Middle frontal gyrus (tissue), 1 donor: ENCODE measurements around the gene CCDC102A.

Experiments
- DNase-seq: peaks from one replicate; pipeline ENCODE4 v3.0.0-alpha.2; 2015; ENCODE audit warnings: low spot score; ENCODE audit errors: extremely low spot score

The CCDC102A gene

DNA sequence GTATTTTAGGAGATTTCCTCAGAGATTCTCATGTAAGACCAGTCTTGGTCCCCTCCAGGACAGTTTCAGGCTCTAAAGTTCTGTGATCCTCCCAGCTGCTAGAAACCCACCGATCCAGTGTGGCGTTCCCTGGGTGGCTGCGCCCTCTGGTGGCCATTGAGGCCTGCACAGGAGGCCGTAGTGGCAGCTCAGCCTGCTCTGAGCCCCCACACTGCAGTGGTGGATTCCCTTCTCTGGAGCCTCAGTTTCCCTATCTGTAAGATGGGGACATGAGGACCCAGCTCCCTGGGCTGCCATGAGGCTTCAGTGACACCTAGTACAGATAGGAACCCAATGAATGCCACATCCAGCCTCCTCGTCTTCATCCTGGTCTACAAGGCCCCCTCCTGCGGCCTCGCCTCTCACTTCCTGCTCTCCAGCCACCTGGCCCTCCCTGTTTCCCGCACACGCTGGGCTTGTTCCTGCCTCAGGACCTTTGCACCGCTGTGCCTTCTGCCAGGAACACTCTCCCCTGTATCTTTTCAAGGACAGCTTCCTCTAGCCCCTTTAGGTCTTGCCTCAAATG, 16.5 kb downstream of the CCDC102A start:
- peak; percentile 74 for DNase-seq

DNA sequence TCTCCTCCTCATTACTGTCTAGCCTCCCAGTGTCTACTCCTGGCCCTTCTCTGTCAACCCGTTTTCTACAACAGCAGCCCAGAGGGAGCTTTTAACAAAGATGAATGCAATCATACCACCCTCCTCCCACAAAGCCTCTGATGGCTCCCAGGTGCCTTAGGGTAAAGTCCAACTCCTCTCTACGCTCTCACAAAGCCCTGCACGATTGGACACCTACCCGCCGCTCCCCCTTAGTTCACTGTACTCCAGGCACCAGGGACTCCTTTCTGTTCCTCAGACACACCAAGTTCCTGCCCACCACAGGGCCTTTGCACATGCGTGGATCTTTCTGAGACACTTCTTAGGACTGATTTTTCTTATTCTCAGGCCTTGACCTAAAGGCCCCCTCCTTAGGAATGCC, 17.4 kb downstream of the CCDC102A start:
- no peak for DNase-seq

DNA sequence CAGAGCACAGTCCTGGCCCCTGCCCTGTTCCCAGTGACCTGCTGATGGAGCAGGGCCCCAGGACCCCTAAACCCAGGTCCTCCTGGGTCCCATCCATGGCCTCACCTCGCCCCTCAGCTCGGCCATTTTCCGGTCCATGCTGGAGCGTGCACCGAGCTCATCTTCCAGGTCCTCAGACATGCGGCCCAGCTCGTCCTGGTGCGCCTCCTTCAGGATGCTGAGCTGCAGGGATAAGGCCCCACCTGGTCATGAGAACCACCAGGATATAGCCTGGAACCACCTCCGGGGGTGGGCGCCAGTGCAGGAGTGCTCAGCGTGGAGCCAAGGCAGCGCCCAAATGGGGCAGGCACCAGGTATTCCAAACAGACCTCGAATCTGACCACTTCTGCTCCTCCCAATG, 17.9 kb downstream of the CCDC102A start:
- DNase-seq, result no peak

DNA sequence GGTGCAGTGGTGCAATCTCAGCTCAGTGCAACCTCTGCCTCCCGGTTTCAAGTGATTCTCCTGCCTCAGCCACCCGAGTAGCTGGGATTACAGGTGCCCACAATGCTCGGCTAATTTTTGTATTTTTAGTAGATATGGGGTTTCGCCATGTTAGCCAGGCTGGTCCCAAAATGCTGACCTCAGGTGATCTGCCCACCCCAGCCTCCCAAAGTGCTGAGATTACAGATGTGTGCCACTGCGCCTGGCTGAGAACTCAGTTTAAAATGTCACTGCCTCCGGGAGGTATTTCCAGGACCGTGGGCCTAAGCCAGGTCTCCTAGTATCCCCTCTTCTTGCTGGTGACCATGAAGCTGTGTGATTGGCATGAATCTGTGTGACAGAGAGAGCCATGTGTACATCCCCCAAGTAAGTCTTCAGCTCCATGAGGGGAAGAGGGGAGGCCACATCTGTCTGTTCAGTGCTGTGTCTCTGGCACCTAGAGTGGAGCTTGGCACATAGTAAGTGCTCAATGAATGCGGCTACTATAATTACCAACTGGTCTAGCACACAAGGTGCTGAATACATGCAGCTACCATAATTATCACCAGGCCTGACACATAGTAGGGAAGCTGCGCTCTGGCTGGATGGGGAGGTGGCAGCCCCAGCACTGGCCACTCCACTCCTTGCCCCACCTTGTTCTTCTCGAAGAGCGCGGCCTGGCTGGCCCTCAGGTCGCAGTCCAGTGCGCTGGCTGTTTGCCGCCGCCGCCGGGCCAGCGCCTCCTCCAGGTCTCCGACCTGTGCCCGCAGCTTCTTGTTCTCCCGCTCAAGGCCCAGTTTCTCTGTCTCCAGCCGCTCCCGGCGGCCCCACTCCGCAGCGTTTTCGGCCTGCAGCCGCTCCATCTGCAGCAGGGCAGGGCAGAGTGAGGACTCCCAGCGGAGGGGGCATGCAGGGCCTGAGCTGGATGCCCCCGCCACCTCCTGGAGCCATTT, 18.7 kb downstream of the CCDC102A start:
- no peak for DNase-seq

DNA sequence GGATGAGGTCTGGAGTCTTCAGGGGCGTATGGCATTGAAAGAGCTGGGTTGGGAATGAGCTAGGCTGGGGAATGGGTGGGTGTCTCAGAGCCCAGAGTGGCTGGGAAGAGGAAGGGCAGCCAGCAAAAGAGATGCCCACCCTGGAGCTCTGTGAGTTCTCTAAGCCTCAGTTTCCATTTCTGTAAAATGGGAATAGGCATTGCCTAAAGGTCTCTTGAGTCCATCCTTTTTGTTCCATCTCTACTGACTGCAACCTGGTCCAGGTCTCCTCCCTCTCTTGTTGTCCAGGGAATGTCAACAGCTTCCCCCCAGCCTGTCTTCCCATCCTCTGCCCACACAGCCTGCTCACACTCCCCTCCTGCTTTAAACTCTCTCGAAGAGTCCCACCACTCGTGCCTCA, 19.6 kb downstream of the CCDC102A start:
- DNase-seq, result no peak

DNA sequence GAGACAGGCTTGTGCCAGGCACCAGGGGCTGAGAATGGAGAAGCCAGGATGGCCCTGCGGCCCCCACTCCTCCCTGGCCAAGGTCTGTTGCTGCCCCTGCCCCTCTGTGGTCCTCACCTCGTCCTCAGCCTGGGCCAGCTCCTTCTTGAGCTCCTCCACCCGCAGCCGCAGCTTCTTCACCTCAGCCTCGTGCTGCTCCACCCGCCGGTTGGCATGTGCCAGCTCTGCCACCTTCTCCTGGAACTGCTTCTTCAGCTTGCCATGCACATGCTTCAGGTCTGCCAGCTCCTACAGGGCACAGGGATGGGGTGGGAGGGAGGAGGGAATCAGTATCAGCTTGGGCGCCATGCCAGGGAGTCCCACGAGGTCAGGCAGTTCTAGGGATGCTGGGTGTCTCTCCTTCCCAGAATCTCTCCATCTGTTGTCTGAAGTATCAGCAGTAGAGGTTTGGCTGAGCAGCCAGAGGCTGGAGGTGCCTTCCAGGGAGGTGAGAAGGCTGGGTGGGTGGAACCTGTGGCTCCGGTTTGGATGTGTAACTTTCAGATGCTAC, 20.1 kb downstream of the CCDC102A start:
- no peak for DNase-seq

DNA sequence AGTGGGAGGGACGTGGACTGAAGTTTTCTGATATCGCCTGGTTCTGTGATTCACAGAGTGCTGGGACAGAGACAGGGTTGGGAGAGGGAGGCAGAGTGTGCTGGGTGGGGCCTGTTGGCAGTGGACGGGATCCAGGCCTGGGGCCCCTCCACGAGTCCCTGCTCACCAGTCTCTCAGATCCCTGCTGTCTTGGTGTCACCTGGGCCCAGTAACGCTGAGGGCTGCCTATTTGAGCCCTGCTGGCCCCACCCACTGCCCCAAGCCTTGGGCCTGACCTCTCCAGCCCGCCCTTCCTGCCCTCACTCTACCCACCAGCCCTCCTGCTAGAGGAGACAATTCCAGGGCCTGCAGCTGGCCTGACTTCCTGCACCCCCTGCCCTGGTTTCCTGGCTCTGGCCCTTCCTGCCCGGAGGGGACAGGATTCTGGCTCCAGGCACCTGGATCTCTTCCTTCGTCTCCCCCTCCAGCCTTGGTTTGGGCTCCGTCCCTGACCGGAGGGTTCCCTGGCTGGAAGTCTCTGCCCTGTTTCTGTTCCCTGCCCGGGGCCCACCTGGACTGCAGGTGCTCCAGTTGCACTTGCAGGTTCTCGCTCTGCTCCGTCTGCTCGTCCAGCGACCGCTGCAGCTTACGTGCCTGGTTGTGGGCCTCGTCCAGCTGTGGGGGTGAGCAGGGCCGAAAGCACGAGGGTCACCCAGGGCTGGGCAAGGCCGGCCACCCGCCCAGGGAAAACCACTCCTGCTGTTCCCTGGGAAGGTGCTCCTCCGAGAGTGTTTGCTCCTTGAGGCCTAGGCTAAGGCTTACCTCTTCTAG, 21.4 kb downstream of the CCDC102A start:
- DNase-seq, result no peak

DNA sequence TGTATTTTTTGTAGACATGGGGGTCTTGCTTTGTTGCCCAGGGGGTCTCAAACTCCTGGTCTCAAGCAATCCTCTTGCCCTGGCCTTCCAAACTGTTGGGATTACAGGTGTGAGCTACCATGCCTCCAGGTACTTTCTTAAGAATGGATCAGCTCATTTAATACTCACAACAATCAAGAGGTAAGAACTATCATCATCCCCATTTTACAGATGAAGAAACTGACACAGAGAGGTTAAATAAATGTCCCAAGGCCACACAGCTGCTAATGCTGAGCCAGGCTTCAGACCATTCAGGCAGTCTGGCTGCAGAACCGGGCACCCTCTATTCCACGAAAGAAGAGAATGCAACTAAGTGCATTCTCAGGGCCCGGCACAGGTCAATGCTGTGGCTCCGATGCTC, 22.0 kb downstream of the CCDC102A start:
- DNase-seq, result no peak

DNA sequence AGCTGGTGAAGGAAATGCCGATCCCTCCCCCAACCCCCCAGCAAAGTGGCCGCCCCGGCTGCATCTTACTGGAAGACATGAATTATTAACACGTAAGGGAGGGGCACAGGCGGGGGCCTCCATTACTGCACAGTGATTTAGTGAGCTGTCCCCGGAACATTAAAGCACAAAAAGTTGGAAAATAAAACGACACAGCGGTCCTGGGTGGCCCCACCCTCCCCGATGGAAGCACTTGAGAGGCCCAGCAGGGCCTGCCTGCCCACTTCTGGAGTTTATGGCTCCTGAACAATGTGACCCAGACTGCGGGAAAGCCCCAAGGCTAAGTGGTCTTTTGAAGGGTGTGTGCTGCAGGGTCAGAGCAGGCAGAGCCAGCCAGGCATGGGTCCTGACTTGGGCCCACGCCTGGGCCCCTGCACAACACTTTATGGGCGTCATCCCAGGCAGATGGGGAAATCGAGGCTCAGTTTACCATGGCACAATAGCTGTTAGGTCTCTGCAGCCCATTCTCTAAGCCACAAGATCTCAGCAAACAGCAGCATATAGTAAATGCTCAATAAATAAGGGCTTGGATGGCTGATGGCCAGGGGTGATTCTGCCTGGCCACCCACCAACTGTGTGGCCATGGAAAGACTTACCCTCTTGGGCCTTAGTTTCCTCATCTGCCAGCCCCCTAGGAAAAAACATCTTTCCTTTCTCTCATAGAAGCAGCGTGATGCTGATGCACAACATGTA, 22.8 kb downstream of the CCDC102A start:
- DNase-seq, result no peak

DNA sequence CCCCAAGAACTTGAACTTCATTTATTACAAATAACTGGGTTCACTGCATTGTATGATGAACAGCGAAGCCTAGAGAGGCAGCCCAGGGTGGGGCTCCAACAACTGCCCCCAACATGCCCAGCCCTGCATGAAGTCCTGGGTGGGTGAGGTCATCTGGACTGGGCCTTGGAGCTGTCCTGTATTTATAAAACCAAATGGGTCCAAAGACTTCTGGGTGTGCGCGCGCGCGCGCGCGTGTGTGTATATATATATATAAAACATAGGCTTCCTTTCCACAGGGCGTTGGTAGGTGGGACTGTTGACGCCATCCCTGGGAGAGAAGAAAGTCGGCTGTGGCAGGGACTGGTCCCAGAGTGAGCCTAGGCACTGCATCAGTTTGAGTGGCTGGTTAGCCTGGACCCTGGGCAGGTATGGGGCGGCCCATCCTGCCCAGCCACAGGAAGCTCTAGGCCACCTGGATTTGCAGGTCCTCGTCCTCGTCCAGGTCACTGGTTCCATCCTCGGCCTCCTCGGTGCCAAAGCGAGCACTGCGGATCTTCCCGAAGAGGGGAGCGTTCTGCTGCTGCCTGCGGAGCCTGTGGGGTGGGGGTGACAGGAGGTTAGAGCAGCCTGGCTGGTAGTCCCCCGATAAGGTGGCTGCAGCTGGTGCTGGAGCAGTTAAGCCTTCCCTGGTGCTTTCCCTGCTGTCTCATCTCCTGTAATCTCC, 23.9 kb downstream of the CCDC102A start:
- DNase-seq, result no peak

DNA sequence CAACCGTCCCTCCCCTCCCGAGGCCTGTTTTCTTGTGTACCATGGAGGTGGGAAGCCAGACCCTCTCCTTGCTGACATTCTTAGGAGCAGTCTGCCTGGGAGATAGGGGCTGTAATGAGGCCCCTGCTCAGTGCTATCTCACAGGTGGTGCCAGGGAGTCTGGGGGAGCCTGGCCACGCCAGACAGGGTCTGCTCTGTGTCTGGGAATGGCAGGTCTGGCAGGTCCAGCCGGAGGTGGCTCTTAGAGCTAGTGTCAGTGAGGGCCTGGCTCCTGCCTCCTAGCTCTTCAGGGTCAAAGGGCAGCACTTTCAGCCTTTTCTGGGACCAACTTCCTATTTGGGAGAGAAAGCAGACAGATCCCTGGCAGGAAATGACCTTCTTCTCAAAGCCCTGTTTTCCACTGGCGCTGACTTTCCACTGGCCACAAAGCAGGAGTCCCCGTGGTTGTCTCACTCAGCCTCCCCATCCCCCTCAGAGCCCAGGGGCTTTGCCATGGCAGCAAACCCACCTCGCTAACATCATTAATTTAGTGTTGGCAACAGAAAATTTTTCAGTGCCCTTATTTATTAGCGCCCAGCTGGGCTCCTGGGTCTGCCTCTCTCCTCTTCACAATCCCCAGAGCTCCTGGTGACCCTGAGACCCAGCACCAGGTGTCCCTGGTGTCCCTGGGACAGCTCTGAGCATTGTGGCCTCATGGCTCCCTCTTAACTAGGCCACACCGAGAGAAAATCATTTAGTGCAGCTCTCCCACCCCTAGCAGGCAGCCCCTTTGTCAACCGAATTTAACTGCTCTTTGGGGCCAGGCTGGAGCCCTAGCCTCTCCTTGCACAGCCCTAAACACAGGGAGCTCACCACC, 26.1 kb downstream of the CCDC102A start:
- no peak for DNase-seq

DNA sequence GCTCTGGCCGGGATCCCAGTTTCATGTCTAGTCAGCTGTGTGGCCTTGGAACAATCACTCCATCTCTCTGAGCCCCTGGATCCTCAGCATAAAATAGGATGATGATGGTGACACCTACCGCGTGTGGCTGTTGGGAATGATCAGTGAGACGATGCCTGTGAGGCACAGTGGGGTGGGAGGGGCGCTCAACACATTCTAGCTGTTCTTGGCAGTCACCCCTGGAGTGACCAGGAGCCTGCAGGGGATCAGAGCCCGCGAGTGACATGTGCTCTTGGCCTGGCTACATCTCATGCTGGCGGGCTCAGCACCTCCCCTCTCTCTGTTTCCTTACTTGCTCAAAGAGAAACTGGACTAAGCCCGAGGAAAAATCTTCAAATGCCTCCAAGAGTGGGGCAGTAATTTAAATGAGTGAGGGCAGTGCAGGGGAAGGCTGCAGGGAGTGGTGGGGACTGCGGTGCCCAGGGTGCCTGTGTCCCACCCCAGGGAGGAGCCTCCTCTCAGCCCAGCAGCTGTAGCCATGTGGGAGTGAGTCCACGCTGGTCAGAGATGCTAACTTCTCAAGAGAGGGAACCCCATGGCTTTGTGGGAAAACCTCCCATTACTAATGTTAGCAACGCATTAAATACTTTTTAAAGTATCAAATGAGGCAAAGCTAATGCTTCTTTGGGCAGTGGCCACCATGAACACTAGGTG, 27.0 kb downstream of the CCDC102A start:
- DNase-seq, result no peak

DNA sequence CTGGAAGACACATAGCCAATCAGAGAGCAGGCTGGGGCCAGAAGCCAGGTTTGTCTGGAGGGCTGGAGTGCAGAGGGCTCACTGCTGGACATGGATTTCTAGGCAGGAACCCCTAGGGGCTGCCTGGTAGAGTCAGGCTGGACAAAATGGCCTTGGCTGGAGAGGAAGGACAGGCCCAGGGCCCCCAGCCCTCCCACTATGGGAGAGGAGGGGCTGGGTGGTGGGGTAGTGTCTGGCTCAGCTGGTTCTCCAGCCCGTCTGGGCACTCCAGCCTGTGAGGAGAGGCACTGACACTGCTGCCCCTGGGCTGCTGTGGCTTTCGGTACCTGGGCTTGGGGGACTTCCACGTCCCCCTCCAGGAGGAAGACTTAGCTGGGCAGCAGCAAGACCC, 28.3 kb downstream of the CCDC102A start:
- no peak for DNase-seq

DNA sequence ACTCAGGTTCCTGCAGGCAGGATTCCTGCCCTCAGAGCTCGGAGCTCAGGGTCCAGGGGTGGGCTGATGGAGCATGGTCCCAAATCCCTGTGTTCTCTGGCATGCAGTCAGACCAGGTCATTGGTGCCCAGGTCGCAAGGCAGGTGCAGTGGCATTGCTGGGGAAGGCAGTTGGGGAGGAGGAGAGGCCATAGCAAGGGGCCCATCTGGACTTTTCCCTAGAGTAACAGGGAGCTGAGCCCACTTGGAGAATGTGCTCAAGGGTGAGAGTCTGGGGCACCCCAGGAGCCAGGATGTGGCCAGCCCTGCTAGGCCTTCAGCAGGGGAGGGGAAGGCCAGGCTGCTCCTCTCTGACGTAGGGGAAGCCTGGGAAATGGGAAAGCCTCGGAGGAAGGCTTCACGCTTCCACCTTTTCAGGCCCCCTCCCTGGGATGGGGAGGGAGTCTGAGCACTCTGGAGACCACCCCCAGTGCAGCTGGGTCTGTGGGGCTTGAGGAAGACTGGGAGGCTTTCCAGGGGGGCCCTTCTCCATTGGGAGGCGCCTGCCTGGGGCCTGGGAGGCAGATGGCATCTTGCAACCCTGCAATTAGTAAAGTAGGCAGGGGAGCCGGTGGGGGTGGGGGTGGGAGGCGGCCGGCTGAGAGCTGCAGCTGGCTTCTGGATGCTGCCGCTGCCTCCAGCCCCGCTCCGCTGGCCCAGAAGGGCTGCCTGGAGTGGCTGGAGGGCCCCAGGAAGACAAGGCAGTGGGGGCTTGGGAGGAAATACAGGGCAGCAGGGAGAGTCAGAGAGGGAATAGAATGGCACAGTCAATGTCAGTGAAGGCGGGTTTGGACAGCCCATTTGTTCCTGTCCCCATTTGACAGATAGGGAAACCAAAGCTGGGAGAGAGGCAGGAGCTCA, 29.0 kb downstream of the CCDC102A start:
- DNase-seq, result no peak

DNA sequence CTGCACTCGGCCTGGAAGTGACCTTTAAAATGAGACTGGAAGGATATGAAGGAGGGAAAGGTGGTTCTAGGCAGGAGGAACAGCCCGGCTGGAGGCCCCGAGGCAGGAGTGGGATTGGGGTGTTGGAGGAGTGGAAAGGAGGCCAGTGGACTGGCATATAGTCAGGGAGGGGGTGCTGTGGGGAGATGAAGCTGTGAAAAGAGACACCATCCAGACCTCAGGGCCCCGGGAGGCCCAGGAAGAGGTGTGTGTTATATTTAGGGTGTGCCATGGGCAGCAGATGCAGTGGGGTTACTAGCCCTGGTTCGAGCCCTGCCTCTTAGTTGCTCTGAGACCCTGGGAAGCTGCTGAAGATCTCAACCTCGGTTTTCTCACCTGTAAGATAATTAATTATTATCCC, 31.2 kb downstream of the CCDC102A start:
- no peak for DNase-seq

DNA sequence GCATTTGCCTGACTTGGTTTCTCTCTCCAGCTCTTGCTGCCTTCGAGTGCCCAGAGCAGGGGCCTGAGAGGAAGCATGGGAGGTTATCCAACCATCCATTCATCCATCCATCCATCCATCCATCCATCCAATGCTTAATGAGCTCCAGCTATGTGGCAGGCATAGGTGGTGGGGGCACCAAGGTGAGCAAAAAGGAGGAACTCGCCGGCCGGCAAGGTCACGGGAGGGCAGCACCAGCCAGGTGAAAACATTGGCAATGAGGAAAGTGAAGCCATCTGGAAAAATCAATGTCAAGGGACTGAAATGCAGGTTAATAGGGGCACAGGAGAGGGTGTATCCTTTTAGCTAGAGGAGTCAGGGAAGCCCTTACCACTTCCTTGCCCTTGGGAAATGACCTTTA, 31.9 kb downstream of the CCDC102A start:
- DNase-seq, result no peak

DNA sequence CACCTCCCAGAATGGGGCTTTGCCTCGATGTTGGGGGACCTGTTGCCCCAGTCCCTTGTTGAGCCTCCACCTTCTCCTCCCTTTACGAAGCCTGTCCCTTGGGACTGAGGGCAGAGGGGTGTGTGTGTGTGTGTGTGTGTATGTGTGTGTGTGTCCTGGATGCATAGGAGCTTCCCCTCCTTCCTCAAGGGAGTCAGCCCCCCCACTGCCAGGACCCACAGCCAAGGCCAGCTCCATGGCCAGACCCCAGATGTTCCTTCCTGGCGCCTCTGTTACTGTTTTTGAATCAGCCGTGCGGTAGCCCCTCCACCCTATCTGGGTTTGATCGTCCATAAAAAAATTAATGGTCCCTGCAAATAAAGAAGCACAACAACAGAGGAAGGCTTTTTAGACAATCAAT, 32.4 kb downstream of the CCDC102A start:
- no peak for DNase-seq

DNA sequence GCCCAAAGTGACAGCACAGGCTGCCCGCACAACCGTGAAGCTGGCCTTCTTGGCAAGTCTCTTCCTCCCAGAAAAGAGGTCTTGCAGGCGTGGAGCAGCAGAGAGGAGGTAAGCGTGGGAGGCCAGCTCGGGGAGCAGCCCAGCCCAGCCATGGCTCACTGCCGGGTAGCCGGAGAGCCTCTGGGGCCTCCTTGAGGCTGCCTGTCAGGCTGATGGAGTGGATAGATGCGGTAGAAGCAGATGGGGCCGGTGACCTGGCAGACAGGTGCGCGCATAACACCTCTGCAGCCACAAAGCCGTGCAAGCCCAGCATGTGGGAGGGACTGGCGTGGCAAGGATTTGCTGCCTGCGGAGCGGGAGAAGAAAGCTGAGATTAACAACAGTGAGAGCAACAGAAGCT, 33.0 kb downstream of the CCDC102A start:
- no peak for DNase-seq
